Cardiac fibroblast (primary cell): ENCODE data around the gene MBOAT1.

Experiments
- DNase-seq, 2 donors: peaks; one replicate each; pipeline versions ENCODE4 v3.0.0 to v3.0.0-alpha.2; 2010; ENCODE audit warnings: low read depth in 2 of 2
- H3K4me3 ChIP-seq, 2 donors: replicated peaks in 1 of 2; 1 replicate in 1 of 2; 2 replicates in 1 of 2; pipeline ENCODE4 v1.5.1; 2011; ENCODE audit warnings: low read depth in 2 of 2, low read length in 2 of 2, mild to moderate bottlenecking in 2 of 2, moderate library complexity in 1 of 2
- TF ChIP-seq, protein P1 (sequence below): IDR thresholded peaks from one replicate; pipeline ENCODE4 v1.5.1; 2011; ENCODE audit warnings: low read depth, mild to moderate bottlenecking, low read length, inconsistent platforms

MBOAT1 gene

DNA sequence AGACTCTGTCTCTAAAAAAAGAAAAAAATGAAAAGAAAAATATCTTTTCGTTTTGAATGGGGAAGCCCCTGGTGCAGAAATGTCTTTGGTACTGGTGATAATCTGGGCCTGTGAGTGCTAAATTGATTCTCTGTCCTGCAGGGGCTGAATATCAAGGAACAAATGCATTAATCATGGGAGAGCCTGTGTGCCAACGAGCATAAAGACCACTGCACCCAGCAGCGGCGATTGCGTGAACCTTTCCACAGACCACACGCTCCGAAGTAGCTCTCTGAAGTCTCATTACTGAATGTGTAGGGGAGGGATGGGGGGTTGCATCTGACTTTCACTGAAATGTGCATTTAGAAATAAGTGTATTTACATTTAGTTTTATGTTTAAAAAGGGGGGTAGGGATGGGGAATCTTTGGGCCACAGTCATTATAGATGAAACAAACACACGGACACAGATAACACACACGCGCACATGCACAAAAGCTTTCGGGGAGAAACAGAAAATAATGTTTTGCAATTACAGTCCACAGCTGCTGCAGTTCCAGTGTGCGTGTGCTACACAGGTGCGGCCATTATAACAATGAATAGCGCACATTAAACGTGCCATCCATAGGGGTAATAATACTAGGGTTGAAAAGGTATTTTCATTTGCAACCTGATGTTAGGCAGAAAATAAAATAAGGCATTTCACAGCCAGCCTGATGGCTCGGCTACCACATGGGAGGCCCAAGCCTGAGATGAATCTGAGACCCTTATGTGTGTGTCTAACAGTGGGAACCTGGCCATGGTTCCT, 154.0 kb downstream of the MBOAT1 start:
- no peak for DNase-seq
- TF ChIP-seq, protein P1, sequence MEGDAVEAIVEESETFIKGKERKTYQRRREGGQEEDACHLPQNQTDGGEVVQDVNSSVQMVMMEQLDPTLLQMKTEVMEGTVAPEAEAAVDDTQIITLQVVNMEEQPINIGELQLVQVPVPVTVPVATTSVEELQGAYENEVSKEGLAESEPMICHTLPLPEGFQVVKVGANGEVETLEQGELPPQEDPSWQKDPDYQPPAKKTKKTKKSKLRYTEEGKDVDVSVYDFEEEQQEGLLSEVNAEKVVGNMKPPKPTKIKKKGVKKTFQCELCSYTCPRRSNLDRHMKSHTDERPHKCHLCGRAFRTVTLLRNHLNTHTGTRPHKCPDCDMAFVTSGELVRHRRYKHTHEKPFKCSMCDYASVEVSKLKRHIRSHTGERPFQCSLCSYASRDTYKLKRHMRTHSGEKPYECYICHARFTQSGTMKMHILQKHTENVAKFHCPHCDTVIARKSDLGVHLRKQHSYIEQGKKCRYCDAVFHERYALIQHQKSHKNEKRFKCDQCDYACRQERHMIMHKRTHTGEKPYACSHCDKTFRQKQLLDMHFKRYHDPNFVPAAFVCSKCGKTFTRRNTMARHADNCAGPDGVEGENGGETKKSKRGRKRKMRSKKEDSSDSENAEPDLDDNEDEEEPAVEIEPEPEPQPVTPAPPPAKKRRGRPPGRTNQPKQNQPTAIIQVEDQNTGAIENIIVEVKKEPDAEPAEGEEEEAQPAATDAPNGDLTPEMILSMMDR: no peak
- H3K4me3 ChIP-seq: no peak overlapping the region

DNA sequence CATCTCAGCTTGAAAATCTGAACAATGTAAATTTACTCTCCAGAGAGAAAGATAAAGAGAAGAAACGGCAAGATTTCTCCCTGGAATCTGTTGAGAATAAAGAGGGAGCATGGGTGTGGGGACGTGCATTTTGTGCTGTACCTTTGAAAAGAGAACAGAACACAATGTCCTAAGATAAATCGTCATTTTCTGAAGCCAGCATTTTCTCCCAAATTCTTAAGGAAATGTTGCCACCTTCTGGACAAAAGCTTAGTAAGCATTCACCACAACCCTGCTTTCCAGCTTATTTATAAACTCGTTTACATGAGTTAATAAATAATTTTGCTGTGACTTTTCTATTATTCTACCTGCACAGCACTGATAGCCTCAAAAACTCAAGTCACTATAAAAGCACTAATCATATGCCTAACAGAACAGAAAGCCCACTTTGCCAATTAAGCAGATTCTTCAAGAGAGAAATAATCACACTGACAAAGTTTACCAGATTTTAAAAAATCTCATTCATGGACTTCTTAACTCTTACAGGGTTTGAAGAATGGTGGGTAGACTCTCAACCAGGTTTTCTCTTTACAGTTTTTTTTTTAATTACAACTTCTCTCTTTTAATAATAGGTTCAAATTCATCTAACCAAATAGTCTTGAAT, 155.8 kb downstream of the MBOAT1 start:
- TF ChIP-seq, protein P1: peak; percentile 40
- H3K4me3 ChIP-seq: no peak overlapping the region
- DNase-seq: peak; percentile 74 to 77

DNA sequence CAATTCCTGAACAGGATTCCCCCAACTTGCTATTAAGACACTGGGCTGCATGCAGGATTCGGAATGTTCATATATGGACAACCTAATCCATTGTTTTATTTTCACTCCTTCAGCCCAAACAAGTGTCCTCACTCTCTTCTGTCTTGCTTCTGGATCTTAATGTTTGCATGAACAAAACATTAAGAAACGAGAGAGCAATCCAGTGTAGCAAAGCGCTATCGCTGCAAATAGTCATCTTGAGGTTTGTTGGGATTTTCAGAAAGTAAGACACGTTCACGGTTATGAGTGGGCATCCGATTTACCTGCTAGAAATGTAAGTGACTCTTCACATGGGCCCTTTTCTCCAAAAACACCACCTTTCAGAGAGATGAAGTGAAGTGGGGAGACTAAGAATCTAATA, 156.4 kb downstream of the MBOAT1 start:
- DNase-seq: no peak
- TF ChIP-seq, protein P1: no peak
- no peak overlapping the region for H3K4me3 ChIP-seq
